ENCODE results near the gene CENPA.

The CENPA gene

GRCh38 chr2:26778507-26778906 lies 7.3 kb upstream of the CENPA start:
- TF ChIP-seq TCF12 (IDR thresholded peaks at IDR 0.05; ENCODE audit: low read depth) (no peak), TEAD4 (IDR thresholded peaks at IDR 0.05) (no peak), YY1 (IDR thresholded peaks at IDR 0.05; ENCODE audit: low read depth) (no peak), TAF1 (IDR thresholded peaks at IDR 0.05; ENCODE audit: low read depth) (no peak), CREB1 (IDR thresholded peaks at IDR 0.05; ENCODE audit: low read depth) (no peak), ZBTB7A (IDR thresholded peaks at IDR 0.05; ENCODE audit: low read depth) (no peak), USF1 (IDR thresholded peaks at IDR 0.05) (no peak), CEBPB (IDR thresholded peaks at IDR 0.05) (no peak), MAX (IDR thresholded peaks at IDR 0.05) (no peak), EP300 (IDR thresholded peaks at IDR 0.05; ENCODE audit: borderline replicate concordance) (no peak), NFIC (IDR thresholded peaks at IDR 0.05) (no peak)

GRCh38 chr2:26780203-26780760 lies 5.6 kb upstream of the CENPA start:
- no peak for TF ChIP-seq TAF1 (IDR thresholded peaks at IDR 0.05; ENCODE audit: low read depth)
- no peak for TF ChIP-seq YY1 (IDR thresholded peaks at IDR 0.05; ENCODE audit: low read depth)
- no peak for TF ChIP-seq TEAD4 (IDR thresholded peaks at IDR 0.05)
- TF ChIP-seq NFIC (IDR thresholded peaks at IDR 0.05), result no peak
- no peak for TF ChIP-seq FOXM1 (IDR thresholded peaks at IDR 0.05; ENCODE audit: borderline replicate concordance, low read depth)
- no peak for TF ChIP-seq EGR1 (IDR thresholded peaks at IDR 0.05)
- no peak for TF ChIP-seq USF1 (IDR thresholded peaks at IDR 0.05)
- no peak for TF ChIP-seq MAX (IDR thresholded peaks at IDR 0.05)
- no peak for TF ChIP-seq ZBTB7A (IDR thresholded peaks at IDR 0.05; ENCODE audit: low read depth)
- TF ChIP-seq, protein P1, sequence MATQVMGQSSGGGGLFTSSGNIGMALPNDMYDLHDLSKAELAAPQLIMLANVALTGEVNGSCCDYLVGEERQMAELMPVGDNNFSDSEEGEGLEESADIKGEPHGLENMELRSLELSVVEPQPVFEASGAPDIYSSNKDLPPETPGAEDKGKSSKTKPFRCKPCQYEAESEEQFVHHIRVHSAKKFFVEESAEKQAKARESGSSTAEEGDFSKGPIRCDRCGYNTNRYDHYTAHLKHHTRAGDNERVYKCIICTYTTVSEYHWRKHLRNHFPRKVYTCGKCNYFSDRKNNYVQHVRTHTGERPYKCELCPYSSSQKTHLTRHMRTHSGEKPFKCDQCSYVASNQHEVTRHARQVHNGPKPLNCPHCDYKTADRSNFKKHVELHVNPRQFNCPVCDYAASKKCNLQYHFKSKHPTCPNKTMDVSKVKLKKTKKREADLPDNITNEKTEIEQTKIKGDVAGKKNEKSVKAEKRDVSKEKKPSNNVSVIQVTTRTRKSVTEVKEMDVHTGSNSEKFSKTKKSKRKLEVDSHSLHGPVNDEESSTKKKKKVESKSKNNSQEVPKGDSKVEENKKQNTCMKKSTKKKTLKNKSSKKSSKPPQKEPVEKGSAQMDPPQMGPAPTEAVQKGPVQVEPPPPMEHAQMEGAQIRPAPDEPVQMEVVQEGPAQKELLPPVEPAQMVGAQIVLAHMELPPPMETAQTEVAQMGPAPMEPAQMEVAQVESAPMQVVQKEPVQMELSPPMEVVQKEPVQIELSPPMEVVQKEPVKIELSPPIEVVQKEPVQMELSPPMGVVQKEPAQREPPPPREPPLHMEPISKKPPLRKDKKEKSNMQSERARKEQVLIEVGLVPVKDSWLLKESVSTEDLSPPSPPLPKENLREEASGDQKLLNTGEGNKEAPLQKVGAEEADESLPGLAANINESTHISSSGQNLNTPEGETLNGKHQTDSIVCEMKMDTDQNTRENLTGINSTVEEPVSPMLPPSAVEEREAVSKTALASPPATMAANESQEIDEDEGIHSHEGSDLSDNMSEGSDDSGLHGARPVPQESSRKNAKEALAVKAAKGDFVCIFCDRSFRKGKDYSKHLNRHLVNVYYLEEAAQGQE (IDR thresholded peaks at IDR 0.05; ENCODE audit: low read depth), result no peak
- TF ChIP-seq TCF12 (IDR thresholded peaks at IDR 0.05; ENCODE audit: low read depth), result no peak
- TF ChIP-seq CREB1 (IDR thresholded peaks at IDR 0.05; ENCODE audit: low read depth), result no peak
- no peak for TF ChIP-seq CEBPB (IDR thresholded peaks at IDR 0.05)

DNA sequence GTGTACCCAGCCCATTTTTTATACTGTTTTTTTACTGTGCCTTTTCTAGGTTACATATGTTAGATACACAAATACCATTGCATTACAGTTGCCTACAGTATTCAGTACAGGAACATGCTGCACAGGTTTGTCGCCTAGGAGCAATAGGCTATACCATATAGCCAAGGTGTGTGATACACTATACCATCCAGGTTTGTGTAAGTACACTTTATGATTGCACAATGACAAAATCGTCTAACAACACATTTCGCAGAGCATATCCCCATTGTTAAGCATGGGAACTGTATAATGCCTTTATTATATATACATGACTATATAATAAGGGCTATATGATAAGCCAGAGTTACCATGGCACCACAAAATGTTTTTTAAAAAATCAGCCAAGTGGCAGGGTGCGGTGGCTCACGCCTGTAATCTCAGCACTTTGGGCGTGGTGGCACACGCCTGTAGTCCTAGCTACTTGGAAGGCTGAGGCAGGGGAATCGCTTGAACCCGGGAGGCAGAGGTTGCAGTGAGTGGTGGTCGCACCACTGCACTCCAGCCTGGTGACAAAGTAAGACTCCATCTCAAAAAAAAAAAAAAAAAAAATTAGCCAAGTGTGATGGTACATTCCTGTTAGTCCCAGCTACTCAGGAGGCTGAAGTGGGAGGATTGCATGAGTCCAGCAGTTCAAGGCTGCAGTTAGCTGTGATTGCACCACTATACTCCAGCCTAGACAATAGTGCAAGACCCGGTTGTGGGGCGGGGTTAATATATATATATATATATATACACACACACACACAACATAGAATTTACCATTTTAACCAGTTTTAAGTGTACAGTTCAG lies 2.8 kb upstream of the CENPA start:
- TF ChIP-seq TCF12 (IDR thresholded peaks at IDR 0.05; ENCODE audit: low read depth) (no peak), TAF1 (IDR thresholded peaks at IDR 0.05; ENCODE audit: low read depth) (no peak), MAX (IDR thresholded peaks at IDR 0.05) (no peak), EP300 (IDR thresholded peaks at IDR 0.05; ENCODE audit: borderline replicate concordance) (no peak), ZBTB7A (IDR thresholded peaks at IDR 0.05; ENCODE audit: low read depth) (no peak), TEAD4 (IDR thresholded peaks at IDR 0.05) (no peak), FOXM1 (IDR thresholded peaks at IDR 0.05; ENCODE audit: borderline replicate concordance, low read depth) (no peak), CREB1 (IDR thresholded peaks at IDR 0.05; ENCODE audit: low read depth) (no peak), USF1 (IDR thresholded peaks at IDR 0.05) (no peak), YY1 (IDR thresholded peaks at IDR 0.05; ENCODE audit: low read depth) (no peak), NFIC (IDR thresholded peaks at IDR 0.05) (no peak), RAD21 (IDR thresholded peaks at IDR 0.05; ENCODE audit: low read depth) (no peak), EGR1 (IDR thresholded peaks at IDR 0.05) (no peak), CEBPB (IDR thresholded peaks at IDR 0.05) (no peak)
- TF ChIP-seq, protein P1 (IDR thresholded peaks at IDR 0.05; ENCODE audit: low read depth), result no peak

- TF ChIP-seq FOXM1 (IDR thresholded peaks at IDR 0.05; ENCODE audit: borderline replicate concordance, low read depth) (no peak), CEBPB (IDR thresholded peaks at IDR 0.05) (no peak), TCF12 (IDR thresholded peaks at IDR 0.05; ENCODE audit: low read depth) (no peak), TAF1 (IDR thresholded peaks at IDR 0.05; ENCODE audit: low read depth) (no peak), NFIC (IDR thresholded peaks at IDR 0.05) (no peak), TEAD4 (IDR thresholded peaks at IDR 0.05) (no peak)
Observed at GRCh38 chr2:26784570-26785234, 1.2 kb upstream of the CENPA start.
